IPS-NIHi7 (cell line): ENCODE data around the gene ARHGEF26.

Experiments used
- DNase-seq: peaks from one replicate; pipeline ENCODE4 v3.0.0; 2012; ENCODE audit warnings: mixed read lengths; ENCODE audit errors: extremely low spot score

Gene ARHGEF26

GRCh38 chr3:154210986-154211385 lies 89.8 kb downstream of the ARHGEF26 start:
- no peak for DNase-seq

- DNase-seq: no peak
These were observed 93.1 kb downstream of the ARHGEF26 start for GRCh38 chr3:154214306-154214705.

- DNase-seq: no peak
These were observed 96.5 kb downstream of the ARHGEF26 start for GRCh38 chr3:154217671-154218070.

- DNase-seq: no peak
These were observed 97.5 kb downstream of the ARHGEF26 start for GRCh38 chr3:154218728-154219127.

GRCh38 chr3:154220462-154220861 lies 99.3 kb downstream of the ARHGEF26 start:
- no peak for DNase-seq

- no peak for DNase-seq
These were observed 102.3 kb downstream of the ARHGEF26 start for GRCh38 chr3:154223519-154223918.

GRCh38 chr3:154224366-154224765 lies 103.2 kb downstream of the ARHGEF26 start:
- DNase-seq: no peak

GRCh38 chr3:154224866-154225265 lies 103.7 kb downstream of the ARHGEF26 start:
- DNase-seq: no peak

GRCh38 chr3:154225536-154225935 lies 104.3 kb downstream of the ARHGEF26 start:
- no peak for DNase-seq

GRCh38 chr3:154227531-154227930 lies 106.3 kb downstream of the ARHGEF26 start:
- no peak for DNase-seq

- no peak for DNase-seq
These were observed 107.5 kb downstream of the ARHGEF26 start for GRCh38 chr3:154228561-154229216.

GRCh38 chr3:154229217-154229590 lies 108.0 kb downstream of the ARHGEF26 start:
- no peak for DNase-seq

GRCh38 chr3:154235330-154235729 lies 114.1 kb downstream of the ARHGEF26 start:
- DNase-seq: no peak

GRCh38 chr3:154236331-154236730 lies 115.1 kb downstream of the ARHGEF26 start:
- no peak for DNase-seq

GRCh38 chr3:154240235-154240634 lies 119.0 kb downstream of the ARHGEF26 start:
- no peak for DNase-seq

- DNase-seq: no peak
These were observed 120.3 kb downstream of the ARHGEF26 start for GRCh38 chr3:154241496-154241895.

GRCh38 chr3:154242766-154243165 lies 121.6 kb downstream of the ARHGEF26 start:
- DNase-seq: peak; percentile 67

- DNase-seq: no peak
These were observed 122.2 kb downstream of the ARHGEF26 start for GRCh38 chr3:154243353-154243752.

GRCh38 chr3:154244644-154245043 lies 123.5 kb downstream of the ARHGEF26 start:
- no peak for DNase-seq

- DNase-seq: no peak
These were observed 126.7 kb downstream of the ARHGEF26 start for GRCh38 chr3:154247806-154248415.

- no peak for DNase-seq
These were observed 129.1 kb downstream of the ARHGEF26 start for GRCh38 chr3:154250291-154250690.

- DNase-seq: no peak
These were observed 130.4 kb downstream of the ARHGEF26 start for GRCh38 chr3:154251610-154252009.

- peak; percentile 91 for DNase-seq
These were observed 131.8 kb downstream of the ARHGEF26 start for GRCh38 chr3:154252759-154253638.
